Epithelial cell of proximal tubule (primary cell): ENCODE measurements around the gene MPP7. TPM values are rescaled to one million over a fixed set of nuclear protein-coding genes. Genes with fewer than 3 reads are reported as not detected.

ENCODE experiments used
- DNase-seq: peaks from one replicate; pipeline ENCODE4 v3.0.0-alpha.2; 2011; ENCODE audit warnings: low read depth
- H3K4me3 ChIP-seq: 2 replicates; pipeline ENCODE4 v1.5.1; 2011; ENCODE audit warnings: low read depth, mild to moderate bottlenecking, low read length
- CTCF ChIP-seq: conservative IDR thresholded peaks from 2 replicates; pipeline ENCODE4 v1.5.1; 2012; ENCODE audit warnings: low read depth, mild to moderate bottlenecking, low read length
- total RNA-seq: library from RNA; depleted of rRNA; stranded (reverse); fragments of >200 nt; gene quantifications from 2 replicates; pipeline ENCODE4 v1.2.3, GENCODE V29; 2015

Gene MPP7
- total RNA-seq, 1 donor from 2014 or later = 3.1 TPM

- no peak overlapping the region for H3K4me3 ChIP-seq
- TF ChIP-seq CTCF = no peak
These were observed 15.8 kb upstream of the MPP7 start for GRCh38 chr10:28318626-28319025.

GRCh38 chr10:28317760-28318159, 14.9 kb upstream of the MPP7 start:
- TF ChIP-seq CTCF = no peak
- no peak for DNase-seq
- no peak overlapping the region for H3K4me3 ChIP-seq

More at GRCh38 chr10:28318626-28319025, 15.8 kb upstream of the MPP7 start:
- DNase-seq = no peak

- no peak for DNase-seq
- H3K4me3 ChIP-seq = no peak overlapping the region
- no peak for TF ChIP-seq CTCF
These were observed 13.8 kb upstream of the MPP7 start for GRCh38 chr10:28316696-28317095.

DNA sequence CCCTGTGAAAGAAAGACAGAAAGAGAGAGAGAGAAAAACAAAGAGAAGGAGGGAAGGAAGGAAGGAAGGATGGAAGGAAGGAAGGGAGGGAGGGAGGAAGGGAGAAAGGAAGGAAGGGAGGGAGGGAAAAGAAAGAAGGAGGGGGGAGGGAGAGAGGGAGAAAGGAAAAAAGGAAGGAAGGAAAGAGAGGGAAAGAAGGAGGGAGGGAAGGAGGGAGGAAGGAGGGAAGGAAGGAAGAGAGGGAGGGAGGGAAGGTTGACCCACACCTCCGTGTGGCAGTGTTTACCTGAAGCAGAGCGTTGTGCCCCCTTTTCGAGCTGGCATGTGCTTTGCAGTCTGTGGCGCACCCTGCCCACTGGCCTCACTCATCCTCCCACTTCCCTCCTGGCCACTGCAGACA, 12.3 kb upstream of the MPP7 start:
- DNase-seq = no peak
- TF ChIP-seq CTCF = no peak

DNA sequence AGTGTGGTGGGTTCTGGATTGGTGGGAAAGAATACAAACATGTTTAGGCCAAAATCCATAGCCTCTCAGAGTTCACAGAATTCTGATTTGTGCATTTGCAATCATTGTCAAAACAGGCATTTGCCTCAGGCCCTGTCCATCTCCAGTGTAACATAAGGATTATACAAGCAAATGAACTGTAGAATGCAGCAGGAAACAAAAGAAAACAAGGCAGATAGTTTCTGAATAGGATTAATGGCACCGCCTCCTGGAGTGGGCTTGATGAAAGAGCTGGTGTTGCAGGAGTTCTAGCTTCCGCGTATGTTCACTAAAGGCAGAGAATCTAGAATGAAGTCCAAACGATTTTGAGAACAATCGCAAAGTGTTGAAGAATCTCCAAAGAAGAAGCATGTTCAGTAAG, 11.3 kb upstream of the MPP7 start:
- TF ChIP-seq CTCF = no peak
- no peak for DNase-seq
- no peak overlapping the region for H3K4me3 ChIP-seq

More for the DNA sequence above, 12.3 kb upstream of the MPP7 start:
- H3K4me3 ChIP-seq = no peak overlapping the region

DNA sequence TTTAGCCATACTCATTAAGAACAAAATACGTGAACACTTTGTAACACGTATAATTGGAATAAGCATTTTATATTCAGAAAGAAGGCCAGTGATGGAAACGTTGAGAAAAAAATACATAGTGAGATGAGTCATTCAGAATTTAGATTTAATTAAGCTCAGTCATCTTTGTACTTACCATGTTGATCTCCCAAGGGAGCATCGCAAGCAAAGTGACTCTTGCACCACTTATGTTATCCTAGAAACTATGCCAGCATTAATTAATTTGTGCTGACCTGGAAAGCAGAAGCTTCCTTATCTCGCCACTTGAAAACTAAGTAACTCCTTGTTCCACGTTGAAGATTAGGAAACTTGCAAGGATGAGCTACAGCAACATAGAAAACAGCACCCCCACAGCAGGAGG, 9.7 kb upstream of the MPP7 start:
- no peak for TF ChIP-seq CTCF
- no peak overlapping the region for H3K4me3 ChIP-seq
- DNase-seq = no peak

GRCh38 chr10:28311104-28311503, 8.2 kb upstream of the MPP7 start:
- no peak for DNase-seq
- no peak overlapping the region for H3K4me3 ChIP-seq
- no peak for TF ChIP-seq CTCF
